ENCODE results near the gene CFAP410.

CFAP410 gene

DNA sequence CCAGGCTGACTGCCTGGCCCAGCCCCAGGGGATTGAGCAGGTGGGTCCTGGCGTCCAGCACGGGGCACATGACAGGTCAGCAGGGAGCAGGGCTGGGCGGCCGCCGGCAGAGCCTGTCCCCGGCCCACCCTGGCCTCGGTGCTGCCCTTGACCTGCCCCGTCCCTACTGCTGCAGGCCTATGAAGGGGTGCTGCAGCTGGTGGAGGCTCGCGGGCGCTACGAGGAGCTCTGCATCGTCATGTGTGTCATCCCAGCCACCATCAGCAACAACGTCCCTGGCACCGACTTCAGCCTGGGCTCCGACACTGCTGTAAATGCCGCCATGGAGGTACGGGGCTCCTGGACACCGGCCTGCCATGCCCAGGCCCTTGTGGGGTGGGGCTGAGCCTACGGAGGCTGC, 15.6 kb downstream of the CFAP410 start:
- H3K4me3 ChIP-seq (ENCODE audit: low read length), result no peak overlapping the region
- DNase-seq (ENCODE audit: low read depth, low spot score), result no peak

DNA sequence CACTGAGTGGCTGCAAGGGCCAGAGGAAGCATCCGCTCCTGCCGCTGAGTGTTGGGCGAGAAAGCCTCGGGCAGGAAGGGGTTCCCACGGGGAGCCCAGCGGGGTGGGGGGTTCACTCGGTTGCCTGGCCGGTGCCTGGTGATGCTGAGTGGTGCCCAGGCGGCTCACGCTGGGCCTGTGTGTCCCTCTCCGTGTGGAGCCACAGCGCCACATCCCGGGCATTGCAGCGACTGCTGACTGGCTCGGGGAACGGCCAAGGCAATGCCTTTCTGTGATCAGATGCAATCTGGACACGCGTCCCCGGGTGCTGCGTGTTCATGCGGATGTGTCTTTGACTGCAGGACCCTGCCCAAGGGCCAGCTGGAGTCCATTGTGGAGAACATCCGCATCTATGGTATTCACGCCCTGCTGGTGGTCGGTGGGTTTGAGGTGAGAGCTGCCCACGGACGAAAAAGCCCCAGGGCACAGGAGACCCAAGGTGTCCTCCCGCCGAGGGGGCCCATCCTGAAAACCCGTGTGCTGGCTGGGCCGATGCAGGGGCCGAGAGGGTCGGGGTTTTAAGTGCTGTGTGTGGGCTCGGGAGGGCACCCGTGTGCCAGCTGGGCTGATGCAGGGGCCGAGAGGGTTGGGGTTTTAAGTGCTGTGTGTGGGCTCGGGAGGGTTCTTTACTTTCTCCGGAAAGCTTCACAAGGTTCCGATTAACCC, 16.4 kb downstream of the CFAP410 start:
- DNase-seq (ENCODE audit: low read depth, low spot score), result no peak

DNA sequence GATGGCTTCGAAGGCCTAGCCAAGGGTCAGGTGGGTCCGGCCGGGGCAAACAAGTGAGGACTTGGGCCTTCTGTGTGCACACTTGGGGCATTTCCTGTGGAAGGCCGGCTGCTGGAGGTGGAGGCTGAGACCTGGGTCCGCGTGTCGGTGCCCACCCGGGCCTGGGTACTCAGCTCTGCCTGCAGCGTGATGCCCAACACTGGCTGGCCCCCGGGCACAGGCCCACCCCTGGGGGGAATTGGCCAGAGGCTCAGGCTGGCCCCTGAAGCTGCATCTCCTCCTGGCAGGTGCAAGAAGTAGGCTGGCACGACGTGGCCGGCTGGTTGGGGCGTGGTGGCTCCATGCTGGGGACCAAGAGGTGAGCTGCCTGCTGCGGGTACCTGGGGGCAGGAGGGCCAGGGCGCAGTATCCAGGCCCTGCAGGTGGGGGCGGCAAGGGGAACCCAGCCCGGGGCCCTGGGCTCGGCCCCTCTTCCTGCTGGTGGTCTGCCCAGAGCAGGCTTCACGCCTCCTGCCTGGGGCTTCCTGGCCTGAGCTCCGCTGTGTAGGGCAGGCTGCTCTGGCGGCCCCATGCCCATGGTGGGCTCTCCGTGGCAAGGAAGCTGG, 17.2 kb downstream of the CFAP410 start:
- DNase-seq (ENCODE audit: low read depth, low spot score), result no peak
- no peak overlapping the region for H3K4me3 ChIP-seq (ENCODE audit: low read length)

More for the DNA sequence above, 16.4 kb downstream of the CFAP410 start:
- H3K4me3 ChIP-seq (ENCODE audit: low read length), result no peak overlapping the region

DNA sequence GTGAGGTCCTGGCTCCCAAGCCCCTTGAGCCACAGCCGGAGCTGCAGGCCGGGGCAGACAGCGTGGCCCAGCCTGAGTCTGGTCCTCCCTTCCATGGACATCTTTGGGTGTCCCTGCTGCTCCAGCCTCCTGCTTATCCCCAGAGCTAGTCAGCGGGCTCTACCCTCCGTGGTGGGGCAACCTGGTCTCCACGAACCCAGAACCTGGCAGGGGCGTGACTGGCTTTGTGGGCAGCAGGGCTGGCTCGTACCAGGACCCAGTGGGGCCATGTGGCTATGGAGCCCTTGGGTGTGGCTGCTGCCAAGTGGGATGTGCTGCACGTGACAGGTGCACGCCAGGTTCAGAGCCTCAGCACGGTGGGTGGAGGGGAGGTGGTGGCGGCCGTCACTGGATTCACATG, 18.3 kb downstream of the CFAP410 start:
- no peak for DNase-seq (ENCODE audit: low read depth, low spot score)
- H3K4me3 ChIP-seq (ENCODE audit: low read length), result no peak overlapping the region

DNA sequence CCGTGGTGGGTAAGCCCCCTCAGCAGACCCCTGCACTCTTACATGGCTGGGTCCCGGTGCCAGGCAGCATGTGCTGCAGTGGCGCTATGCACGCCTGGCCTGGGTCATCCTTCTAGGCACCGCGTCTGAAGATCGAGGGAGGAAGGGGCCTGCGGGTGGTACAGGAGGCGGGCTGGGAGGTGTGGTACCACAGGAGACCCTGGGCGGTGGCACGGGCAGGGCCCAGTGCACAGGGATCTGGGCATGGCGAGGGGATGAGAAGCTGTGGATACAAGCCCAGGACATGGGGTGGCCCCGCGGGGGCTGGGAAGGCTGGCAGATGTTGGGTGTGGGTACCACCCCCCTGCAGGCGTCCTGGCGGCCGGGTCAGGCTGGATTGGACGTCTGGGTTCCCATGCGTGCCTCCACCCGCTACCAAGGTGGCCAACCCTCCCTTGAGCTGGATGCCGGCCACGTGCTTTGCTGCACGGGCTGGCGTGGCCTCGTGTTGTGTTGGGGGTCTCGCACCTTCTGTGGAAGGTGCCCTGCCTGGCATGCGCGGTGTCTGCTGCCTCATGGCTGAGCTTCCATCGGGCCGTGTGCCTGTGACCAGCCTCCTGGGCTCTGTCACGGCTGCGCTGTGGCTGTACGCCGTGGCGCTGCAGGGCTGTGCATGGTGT, 19.7 kb downstream of the CFAP410 start:
- DNase-seq (ENCODE audit: low read depth, low spot score), result no peak
- no peak overlapping the region for H3K4me3 ChIP-seq (ENCODE audit: low read length)

DNA sequence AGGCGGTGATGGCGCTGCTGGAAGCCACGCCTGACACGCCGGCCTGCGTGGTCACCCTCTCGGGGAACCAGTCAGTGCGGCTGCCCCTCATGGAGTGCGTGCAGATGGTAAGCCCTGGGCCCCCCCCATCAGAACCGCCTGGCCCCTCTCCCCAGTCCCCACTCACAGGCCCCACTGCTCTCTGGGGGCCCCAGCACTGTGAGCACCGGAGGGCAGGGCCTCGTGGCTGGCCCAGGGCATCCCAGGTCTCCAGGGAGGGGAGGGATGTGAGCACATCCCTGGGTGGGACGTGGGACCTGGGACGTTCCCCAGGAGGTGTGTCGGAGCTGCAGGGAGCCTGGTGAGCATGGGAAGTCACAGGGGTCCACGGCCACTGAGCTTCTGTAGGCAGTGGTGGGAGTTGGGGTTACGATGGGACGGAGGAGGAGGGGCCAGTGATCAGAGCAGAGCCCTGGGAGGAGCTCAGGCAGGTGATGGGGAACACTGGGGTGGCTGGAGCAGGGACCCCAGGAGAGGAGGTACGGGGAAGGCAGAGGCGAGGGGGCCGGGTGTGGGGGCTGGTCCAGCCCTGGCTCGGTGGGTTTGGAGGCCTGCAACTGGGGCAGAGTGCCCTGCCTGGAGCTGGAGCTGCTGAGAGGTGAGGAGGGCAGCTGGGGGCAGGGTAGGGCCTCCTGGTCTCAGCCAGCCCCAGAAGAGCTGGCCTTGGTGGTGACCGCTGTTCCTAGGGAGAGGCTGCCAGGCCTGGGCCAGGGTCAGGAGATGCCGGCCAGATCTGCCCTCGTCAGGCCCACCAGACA, 20.5 kb downstream of the CFAP410 start:
- no peak for DNase-seq (ENCODE audit: low read depth, low spot score)
- H3K4me3 ChIP-seq (ENCODE audit: low read length), result no peak overlapping the region

DNA sequence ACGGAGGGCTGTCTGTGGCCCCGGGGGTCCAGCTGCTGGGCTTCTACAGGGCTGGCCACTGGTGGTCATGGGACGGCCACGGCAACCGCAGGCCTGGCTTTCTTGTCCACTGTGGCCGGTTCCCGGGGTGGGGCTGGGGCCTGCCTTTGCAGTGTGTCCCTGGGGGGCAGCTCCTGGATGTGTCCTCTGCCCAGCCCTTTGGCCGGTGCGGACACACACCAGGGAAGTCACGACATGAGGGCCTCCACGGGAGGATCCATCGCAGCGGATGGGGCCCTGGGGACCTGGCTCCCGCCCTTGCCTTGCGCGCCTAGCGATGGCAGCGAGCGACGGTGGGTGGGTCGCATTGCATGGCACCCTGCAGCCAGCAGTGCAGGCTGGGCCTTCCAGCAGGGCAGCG, 21.3 kb downstream of the CFAP410 start:
- H3K4me3 ChIP-seq (ENCODE audit: low read length), result no peak overlapping the region
- no peak for DNase-seq (ENCODE audit: low read depth, low spot score)

DNA sequence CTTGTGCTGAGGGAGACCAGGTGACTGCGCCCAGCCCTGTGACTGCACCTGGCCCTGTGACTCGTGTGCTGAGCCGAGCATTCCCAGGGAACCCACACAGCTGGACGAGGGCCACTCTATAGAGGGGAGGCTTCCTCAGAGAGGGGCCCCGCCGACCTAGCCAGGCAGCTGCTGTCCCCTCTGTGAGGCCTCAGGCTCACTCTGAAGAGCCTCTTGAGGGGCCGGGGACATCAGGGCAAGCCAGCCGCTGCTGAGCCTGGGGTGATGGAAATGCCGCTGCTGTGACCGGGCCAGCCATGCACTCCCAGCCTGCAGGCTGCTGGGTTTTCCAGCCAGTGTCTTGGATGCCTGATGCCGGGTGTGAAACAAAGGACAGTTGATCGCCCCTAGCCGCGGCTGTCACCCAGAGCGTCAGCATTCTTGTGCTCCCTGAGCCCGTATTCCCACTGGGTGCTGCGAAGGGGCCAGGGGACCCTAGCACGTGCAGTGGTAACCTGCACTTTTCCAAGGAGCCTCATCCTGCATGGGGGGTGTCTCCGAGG, 21.9 kb downstream of the CFAP410 start:
- H3K4me3 ChIP-seq (ENCODE audit: low read length), result no peak overlapping the region
- no peak for DNase-seq (ENCODE audit: low read depth, low spot score)

DNA sequence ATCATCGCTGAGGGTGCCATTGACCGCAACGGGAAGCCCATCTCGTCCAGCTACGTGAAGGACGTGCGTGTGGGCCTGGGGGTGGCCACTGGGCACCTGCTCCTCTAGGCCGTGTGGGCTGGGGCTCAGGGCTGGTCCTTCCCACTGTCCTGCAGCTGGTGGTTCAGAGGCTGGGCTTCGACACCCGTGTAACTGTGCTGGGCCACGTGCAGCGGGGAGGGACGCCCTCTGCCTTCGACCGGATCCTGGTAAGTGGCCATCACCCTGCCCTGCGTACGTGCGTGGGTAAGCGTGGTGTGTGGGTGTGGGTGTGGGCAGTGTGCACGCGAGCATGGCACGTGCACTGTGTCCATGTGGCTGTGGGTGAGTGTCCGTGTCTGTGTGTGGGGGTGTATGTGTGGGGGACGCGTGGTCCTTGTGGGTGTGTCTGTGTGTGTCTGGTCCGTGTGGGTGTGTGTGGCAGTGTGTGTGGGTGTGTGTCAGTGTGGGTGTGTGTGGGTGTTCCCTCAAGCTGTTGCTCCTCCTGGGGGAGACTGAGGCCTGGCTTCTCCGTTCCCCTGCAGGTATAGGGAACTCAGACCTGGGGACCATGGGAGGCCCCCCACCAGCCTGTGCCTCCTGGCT, 22.8 kb downstream of the CFAP410 start:
- DNase-seq (ENCODE audit: low read depth, low spot score), result no peak
- H3K4me3 ChIP-seq (ENCODE audit: low read length), result no peak overlapping the region

DNA sequence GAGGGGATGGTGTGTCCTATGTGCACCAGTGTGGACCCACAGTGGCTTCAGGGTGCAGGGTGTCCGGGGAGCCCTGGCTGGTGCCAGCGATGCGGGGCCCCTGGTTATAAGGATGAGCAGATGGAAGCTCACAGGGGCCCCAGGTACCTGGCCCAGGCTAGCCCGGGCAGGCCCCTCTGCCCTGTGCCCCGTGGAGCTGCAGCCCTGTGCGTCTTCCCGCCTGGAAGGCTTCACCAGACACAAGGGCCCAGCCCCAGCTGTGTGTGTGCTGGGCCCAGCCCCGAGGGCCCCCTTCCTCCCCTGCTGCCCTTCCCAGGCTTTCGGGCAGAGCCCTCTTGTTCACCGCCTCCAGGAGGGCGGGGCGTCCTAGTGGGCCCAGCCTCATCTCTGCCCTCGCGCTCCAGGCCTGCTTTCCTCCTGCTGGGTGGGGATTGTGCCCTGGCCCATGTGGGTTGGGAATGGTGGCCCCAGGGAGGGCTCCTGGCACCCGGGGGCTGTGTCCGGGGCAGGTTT, 23.4 kb downstream of the CFAP410 start:
- DNase-seq (ENCODE audit: low read depth, low spot score), result no peak
- no peak overlapping the region for H3K4me3 ChIP-seq (ENCODE audit: low read length)

DNA sequence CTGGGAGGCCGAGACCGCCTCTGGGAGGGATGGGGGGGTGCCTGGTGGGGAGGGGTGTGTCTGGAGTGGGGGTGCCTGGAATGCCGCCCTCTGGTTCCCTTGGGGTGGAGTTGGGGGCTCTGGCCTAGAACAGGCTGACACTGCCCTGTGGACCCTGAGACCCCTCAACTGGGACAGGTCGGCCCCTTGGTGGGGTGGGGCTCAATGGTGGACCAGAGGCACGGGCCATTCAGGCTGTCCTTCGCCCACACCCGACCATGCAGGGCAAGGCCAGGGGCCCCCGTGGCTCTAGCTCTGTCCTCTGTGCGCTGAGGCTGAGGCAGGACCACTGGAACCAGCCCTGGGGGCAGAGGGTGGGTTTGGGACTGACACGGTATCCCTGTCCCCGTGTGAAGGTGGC, 24.6 kb downstream of the CFAP410 start:
- H3K4me3 ChIP-seq (ENCODE audit: low read length), result no peak overlapping the region
- DNase-seq (ENCODE audit: low read depth, low spot score), result no peak

DNA sequence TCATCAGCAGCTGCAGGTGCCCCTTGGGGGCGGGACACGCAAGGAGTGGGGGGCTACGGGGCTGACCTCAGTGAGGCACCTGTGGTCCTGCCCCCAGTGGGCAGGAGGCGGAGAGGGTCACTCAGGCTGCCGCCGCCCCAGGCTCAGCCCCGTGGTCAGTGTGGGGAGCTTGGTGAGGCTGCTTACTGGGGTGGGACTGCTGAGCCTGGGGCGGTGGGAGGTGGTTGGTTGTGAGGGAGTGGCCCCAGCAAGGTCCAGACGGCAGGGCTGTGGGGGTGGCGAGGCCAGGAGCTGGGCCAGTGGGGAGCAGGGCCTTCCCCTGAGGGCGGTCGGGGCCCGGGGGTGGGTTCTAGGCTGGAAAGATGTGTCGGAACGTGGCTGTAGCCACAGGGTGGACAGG, 25.1 kb downstream of the CFAP410 start:
- no peak overlapping the region for H3K4me3 ChIP-seq (ENCODE audit: low read length)
- no peak for DNase-seq (ENCODE audit: low read depth, low spot score)

DNA sequence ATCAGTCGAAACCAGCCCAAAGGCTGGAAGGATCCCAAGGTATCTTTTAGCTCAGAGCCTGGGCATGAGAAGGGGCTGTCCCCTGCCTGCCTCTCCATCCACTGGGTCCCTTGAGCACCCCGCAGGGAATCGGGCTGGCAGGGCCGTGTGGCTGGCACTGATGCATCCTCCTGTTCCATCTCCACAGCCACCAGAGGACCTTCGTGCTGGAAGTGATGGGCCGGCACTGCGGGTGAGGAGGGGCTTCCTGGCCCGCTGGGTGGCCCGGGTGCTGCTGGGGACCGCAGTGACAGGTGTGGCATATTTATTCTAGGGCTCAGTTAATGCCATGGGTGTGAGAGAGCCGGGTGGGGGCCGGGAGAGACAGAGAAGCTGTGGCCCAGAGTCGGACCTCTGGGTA, 25.7 kb downstream of the CFAP410 start:
- no peak for DNase-seq (ENCODE audit: low read depth, low spot score)
- no peak overlapping the region for H3K4me3 ChIP-seq (ENCODE audit: low read length)

DNA sequence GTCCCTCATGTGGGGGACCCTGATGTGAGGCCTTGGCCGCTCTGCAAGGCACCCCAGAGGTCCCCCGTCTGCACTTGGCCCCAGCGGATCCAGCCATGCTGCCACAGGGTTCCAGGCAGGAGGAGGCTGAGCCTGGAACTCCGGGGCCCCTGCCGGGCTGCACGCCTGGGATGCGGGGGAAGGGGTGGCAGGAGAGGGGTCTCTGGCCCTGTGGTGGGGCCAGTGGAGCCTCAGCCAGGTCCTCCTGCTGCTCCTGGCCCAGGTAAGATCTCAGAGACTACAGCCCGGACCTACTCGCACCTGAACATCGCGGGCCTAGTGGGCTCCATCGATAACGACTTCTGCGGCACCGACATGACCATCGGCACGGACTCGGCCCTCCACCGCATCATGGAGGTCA, 26.5 kb downstream of the CFAP410 start:
- H3K4me3 ChIP-seq (ENCODE audit: low read length), result no peak overlapping the region
- DNase-seq (ENCODE audit: low read depth, low spot score), result no peak

DNA sequence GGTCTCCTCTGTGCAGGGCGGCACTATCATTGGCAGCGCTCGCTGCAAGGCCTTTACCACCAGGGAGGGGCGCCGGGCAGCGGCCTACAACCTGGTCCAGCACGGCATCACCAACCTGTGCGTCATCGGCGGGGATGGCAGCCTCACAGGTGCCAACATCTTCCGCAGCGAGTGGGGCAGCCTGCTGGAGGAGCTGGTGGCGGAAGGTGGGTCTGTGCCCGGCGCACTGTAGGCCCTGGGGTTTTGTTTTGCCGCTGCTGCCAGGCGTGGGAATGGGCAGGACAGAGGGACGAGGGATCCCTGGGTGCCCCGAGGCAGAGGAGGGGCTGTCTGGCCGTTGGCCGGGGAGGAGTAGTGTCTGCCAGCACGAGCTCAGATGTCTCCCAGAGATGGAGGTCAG, 27.1 kb downstream of the CFAP410 start:
- no peak for DNase-seq (ENCODE audit: low read depth, low spot score)
- no peak overlapping the region for H3K4me3 ChIP-seq (ENCODE audit: low read length)

DNA sequence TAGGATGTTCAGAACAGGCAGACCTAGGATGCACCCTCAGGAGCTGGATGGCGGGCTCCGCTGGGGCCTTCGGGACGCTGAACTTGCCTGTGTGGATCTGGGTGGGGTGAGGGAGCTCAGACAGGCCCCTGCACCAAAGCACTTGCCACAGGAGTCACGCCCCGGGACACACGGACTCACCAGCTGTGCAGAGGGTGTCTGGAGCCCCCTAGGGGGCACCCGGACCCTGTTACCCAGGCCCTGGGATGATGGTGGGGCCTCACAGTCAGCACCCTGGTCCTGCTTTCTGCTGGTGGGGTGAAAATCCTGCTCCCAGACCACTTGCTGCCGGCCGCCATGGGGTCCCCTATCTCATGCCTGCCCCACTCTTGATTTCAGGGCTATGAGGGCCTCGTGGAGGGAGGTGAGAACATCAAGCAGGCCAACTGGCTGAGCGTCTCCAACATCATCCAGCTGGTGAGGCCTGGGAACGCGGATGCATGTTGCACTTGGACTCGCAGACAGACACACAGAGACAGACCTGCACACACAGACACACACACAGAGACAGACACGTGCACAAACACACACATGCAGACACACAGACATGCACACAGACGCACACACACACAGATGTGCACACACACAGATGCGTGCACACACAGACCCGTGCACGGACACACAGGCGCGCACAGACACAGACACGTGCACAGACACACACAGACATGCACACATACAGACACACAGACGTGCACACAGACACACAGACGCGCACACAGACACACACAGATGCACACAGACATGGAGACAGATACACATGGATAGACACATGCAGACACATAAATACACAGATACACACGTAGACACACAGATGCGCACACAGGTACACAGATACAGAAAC, 28.3 kb downstream of the CFAP410 start:
- no peak for DNase-seq (ENCODE audit: low read depth, low spot score)
- no peak overlapping the region for H3K4me3 ChIP-seq (ENCODE audit: low read length)

DNA sequence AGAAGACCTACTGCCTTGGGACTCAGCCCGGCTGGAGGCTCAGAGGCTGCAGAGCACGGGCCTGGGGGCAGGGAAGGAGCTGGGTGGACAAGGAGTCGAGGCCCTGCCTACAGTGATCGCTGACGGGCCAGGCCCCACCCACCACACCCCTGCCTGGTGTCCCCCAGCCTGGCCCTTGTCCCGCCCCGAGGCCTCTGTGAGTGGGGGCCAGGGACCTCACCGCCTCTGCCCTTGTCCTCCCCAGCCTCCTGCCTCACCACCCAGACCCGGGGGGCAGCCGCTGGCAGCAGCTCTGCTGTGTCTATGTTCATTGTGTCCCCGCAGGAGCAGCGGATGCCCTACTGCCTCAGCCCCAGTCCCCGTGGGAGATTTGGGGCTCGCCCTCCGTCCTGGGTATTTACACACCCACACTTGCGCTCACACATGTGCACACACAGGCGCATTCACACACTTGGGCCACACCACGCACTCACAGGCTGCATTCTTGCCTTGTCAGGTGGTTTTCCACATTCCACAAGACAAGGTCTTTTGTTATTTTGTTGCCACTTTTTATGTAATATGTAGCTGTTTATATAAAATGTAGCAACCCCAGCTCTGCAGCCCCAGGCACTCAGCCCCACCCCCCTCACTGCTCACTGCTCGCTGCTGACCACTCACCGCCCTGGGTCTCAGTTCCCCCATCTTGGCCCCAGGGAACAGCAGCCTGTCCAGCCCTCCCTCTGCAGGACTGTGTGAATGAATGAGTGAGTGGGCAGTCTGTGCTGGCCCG, 32.1 kb downstream of the CFAP410 start:
- H3K4me3 ChIP-seq (ENCODE audit: low read length), result no peak overlapping the region
- DNase-seq (ENCODE audit: low read depth, low spot score), result no peak
